Jurkat, Clone E6-1 (cell line): ENCODE data around the gene LIAS.
"Not testable (repeated sequence)": the region's sequence is repeated elsewhere in the genome, so short reads cannot be mapped to it uniquely, and the experiment has no call there.

Experiments used
- DNase-seq: peaks from one replicate; pipeline ENCODE4 v3.0.0-alpha.2; 2011; ENCODE audit warnings: low read depth, low spot score
- H3K4me3 ChIP-seq: 2 replicates; pipeline ENCODE4 v1.5.1; 2011; ENCODE audit warnings: mild to moderate bottlenecking, low read length, control low read depth, moderate library complexity

Gene LIAS

DNA sequence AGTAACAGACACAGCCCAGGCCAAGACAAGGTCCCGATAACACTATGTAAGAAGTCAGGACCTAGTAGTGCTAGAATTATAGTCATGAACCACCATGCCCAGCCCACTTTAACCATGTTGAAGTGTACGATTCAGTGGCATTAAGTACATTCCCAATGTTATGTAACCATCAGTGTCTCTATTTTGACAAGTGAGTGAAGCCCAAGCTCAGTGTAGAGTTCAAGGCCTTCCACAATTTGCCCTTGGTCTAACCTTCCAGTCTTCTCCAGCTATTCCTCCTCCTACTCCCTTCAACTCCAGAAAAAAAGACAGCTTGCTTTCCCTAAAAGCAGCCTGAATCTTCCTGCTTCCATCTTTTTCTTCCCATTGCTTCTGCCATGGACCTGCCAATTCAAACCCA lies 31.5 kb downstream of the LIAS start:
- DNase-seq: no peak
- H3K4me3 ChIP-seq: no peak overlapping the region

DNA sequence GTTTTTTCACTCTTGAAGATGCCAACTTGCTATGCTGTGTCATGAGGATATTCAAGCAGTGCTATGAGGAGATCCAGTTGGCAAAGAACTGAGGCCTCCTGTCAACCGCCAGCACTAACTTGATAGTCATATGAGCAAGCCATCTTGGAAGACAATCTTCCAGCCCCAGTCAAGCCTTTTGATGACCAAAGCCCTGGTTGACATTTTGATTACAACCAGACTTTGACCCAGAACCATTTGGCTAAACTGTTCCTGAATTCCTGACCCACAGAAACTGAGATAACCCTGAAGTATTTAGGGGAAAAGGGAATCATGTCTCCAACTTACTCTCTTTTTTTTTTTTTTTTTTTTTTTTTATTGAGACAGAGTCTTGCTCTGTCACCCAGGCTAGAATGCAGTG lies 35.5 kb downstream of the LIAS start:
- DNase-seq: no peak
- no peak overlapping the region for H3K4me3 ChIP-seq

DNA sequence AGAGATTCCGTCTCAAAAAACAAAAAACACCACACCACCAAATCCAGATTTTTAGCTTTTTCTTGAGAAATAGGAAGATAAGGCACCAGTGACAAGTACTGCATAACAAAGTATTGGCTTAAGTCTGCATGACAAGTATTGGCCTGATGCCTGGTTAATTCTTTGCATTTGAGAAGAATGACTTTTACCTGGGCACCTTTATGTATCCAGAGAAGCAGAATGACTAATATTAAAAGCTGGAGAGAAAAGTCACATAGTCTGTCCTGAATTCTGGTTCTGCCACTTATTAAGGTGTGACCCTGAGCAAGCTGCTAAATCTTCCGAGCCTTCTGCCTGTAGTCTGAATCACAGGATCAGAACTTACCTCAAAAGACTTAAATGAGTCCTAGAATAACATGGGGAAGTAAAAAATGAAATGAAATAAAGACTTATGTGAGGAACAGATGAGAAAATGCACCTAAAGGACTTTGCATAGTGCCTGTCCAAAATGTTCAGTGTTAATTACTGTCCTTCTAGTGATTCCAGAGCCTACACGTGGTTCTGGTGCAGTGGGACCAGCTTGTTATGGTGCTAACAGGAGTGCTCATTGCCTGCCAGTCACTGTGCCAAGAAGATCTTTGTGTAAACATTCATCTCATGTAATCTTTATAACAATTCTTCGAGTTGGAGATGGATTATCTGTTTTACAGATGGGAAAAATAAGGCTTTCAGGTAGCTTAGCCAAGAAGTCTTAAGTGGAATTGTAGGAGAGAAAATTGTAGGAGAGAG lies 36.8 kb downstream of the LIAS start:
- no peak for DNase-seq

DNA sequence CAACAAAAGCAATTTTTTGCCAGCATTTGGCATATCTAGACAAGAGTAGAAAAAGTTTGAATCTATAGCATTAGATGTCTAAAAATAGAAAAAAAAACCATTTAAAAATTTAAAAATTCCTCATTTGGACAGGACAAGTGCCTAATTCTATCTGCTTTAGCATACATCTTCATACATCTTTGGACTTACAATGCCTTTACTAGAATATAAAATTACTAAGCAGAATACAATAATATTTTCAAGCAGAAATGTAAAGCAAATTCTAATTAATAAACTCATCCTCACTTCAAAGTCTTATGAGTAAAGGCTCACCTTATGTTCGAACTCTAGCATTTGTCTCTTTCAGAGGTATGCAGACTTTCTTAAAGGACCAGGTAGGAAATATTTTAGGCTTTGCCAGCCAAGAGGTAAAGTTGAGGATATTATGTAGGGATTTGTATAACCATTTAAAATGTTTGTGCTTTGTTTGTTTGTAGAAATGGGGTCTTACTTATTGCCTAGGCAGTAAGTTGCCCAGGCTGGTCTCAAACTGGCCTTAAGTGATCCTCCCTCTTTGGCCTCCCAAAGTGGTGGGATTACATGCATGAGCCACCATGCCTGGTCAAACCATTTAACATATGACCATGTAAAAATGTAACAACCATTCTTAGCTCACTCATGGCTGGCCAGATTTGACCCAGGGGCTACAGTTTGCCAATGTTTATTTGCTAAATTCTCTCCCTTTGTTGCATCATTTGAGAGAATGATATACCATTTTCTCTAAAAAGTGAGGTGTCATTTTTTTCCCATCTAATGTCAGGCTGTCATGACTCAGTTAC lies 39.3 kb downstream of the LIAS start:
- no peak overlapping the region for H3K4me3 ChIP-seq
- DNase-seq: no peak

More for the DNA sequence above, 36.8 kb downstream of the LIAS start:
- H3K4me3 ChIP-seq: no peak overlapping the region

DNA sequence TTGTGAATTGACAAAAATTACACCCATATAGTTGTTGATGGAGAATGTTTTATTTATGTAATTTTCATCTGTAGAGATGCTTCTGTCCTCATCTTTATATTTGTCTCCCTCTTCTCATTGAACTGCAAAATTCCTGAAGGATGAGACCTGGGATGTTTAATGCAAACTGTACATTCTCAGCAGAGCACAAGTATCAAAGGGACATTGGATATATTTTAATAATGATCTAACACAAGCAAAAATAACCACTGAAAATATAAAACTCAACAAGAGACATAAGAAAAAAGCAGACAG lies 39.8 kb downstream of the LIAS start:
- no peak for DNase-seq
- H3K4me3 ChIP-seq: no peak overlapping the region

DNA sequence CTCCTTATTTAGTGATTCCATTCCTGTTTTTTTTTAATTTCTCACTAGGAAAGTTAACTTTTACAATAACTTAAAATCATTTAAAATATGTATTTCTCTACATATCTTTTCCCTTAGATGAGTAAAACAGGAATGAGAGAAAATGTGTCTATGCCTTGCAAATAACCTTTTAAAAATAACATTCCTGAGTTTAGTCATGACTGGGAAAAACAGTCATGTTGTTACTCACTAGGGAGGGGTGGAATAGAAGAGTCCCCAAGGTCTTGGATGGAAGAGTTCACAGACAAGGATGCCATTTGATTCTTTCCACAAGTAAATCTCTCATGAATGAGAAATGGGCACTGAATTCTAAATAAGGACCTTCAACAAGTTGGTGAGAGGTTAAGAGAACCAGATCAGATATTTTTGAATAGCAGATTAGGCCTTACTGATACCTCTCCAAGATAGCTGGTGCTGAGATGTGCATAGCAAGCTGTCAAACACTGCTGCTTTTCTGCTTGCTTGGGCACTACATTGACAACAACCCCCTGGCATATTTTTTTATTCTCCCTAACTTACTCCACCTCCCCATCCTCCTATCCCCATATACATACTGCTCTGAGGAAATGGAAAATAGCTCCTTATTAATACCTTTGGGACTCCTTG lies 43.3 kb downstream of the LIAS start:
- DNase-seq: no peak
- H3K4me3 ChIP-seq: no peak overlapping the region

DNA sequence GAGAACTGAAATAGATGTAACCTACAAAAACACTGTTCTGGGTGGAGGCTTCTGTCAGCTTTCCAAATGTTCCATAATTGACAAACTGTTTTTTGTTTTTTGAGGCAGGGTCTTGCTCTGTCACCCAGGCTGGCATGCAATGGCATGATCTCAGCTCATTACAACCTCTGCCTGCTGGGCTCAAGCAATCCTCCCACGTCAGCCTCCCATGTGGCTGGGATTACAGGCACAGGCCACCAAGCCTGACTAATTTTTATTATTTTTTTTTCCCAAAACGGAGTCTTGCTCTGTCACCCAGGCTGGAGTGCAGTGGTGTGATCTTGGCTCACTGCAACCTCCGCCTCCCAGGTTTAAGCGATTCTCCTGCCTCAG lies 43.8 kb downstream of the LIAS start:
- not testable (repeated sequence) for H3K4me3 ChIP-seq, DNase-seq

DNA sequence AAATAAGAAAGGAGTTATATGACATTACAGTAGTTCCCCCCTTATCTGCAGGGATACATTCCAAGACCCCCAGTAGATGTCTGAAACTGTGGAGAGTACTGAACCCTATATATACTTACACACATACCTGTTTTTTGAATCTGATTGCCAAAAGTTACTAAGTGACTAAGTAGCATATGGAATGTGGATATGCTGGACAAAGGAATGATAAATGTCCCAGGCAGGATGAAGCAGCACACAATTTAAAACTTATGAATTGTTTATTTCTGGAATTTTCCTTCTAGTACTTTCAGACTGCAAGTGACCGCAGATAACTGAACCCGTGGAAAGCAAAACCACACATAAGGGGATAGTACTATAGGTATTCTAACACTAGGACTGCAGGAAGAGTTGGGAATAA lies 45.7 kb downstream of the LIAS start:
- H3K4me3 ChIP-seq: no peak overlapping the region
- no peak for DNase-seq

DNA sequence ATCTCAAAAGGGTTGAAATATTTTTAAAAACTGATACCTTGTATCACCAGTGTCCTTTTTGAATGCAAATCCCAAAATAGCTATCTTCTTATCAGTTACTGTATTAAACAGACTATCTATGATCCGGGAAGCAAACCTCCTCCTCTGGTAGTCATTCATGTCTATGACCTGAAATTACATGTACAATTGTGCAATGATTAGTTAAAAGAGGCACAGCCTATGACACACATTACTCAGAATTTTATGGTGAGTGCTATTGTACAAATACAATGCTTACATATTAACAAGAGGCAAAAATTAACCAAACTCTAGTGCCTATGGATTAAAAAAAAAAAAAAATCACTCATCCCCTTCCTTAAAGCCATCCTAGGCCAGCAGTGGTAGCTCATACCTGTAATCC lies 46.7 kb downstream of the LIAS start:
- DNase-seq: no peak
- no peak overlapping the region for H3K4me3 ChIP-seq

DNA sequence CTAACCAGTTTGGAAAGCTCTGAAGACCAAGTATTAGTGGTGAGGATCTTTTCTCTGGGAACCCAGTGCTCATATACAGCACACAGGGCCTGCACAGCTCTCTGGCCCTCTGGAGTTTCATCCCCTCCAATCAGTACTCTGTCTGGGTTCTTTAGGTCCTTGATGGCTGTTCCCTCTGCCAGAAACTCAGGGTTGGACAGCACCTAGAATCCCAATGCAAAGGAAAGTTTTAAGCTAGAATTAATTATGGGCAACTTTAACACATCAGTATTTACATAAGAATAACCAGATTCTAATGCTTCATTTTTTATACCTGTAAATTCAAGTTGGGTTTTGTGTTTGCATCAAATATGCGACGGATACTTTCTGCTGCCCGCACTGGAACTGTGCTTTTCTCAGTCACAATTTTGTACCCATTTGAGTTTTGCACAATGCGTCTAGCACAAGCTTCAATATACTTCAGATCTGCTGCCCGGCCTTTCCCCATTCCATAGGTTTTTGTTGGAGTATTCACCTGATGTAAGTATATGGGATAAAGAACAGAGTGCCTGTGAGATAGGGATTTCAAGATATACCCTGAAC lies 51.6 kb downstream of the LIAS start:
- no peak overlapping the region for H3K4me3 ChIP-seq
- DNase-seq: no peak

DNA sequence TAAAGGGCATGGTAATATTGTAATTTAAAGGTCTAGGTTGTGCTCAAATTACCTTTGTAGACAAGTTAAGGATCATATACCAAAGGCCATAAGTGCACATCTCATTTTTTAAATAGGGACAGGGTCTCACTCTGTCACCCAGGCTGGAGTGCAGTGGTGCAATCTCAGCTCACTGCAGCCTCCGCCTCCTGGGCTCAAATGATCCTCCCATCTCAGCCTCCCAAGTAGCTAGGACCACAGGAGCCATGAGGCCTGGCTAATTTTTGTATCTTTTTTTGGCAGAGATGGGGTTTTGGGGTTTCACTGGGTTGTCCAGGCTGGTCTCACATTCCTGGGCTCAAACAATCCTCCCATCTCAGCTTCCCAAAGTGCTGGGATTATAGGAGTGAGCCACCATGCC lies 55.4 kb downstream of the LIAS start:
- DNase-seq, H3K4me3 ChIP-seq: not testable (repeated sequence)

DNA sequence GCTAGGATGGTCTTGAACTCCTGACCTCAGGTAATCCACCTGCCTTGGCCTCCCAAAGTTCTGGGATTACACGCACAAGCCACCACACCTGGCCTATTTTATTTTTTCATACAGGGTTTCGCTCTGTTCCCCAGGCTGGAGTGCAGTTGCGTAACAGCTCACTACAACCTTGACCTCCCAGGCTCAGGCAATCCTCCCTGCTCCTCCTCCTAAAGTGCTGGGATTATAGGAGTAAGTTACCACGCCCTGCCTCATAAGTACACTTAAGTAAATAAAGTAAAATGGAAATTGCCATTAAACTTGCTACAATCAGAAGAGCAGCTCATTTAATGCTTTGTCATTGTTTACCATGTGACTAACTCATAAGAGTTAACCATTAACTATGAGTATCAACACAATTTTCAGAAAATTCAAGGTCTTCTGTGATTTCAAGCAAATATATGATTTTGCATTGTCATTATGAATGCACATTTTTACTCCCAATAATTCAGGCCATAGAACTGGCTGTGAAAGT lies 56.1 kb downstream of the LIAS start:
- no peak overlapping the region for H3K4me3 ChIP-seq
- no peak for DNase-seq

DNA sequence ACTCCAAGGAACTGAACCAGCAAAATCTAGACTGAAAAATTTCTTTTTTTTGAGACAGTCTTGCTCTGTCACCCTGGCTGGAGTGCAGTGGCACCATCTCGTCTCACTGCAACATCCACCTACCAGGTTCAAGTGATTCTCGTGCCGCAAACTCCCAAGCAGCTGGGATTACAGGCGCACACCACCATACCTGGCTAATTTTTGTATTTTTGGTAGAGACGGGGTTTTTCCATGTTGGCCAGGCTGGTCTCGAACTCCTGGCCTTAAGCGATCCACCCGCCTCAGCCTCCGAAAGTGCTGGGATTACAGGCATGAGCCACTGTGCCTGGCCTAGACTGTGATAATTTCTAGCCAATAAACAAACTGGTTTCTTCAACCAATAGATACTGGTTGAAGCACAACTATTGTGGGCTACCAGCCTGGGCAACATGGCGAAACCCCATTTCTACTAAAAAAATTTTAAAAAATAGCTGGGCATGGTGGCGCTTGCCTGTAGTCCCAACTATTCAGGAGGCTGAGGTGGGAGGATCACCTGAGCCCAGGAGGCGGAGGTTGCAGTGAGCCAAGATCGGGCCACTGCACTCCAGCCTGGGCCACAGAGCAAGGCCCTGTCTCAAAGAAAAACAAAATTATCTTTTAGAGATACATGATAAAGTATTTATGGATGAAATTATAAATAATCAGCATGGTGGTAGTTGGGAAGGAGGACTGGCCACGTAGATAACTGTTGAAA lies 57.0 kb downstream of the LIAS start:
- not testable (repeated sequence) for H3K4me3 ChIP-seq, DNase-seq

DNA sequence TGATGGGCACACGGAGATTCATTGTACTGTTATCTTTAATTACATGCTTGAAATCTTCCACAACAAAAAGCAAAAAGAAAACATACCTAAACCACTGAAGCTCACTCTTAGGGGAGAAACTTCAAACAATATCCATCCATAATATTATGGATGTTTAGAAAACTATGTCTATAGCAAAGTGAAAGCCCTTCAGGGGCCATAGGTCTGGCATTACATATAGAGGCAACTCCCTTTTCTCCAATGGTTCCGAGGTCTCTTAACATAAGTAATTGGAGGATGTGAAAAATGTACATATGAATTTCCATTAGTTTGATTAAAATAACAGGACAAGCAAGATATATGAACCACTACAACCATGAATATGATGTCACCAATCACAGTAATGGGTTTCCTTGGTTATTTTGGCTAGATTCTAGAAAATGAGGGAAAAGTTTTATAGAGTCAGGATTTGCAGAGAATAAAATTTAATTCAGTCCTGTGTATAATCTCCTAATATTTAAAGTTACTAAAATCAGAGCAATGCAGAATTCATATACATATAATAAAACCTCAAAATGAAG lies 57.6 kb downstream of the LIAS start:
- DNase-seq: no peak

DNA sequence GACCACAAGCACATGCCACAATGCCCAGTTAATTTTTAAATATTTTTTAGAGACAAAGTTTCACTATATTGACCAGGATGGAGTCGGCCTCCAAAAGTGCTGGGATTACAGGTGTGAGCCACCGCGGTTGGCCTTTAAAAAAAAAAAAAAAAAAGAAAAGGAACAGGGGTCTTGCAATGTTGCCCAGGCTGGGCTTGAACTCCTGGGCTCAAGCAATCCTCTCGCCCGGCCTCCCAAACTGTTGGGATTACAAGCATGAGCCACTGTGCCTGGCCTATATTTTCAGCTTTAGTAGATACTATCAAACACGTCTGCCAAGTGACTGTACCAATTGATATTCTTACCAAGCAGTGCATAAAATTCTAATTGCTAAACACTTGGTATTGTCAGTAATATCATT lies 59.6 kb downstream of the LIAS start:
- DNase-seq: no peak
- H3K4me3 ChIP-seq: no peak overlapping the region

More for the DNA sequence above, 57.6 kb downstream of the LIAS start:
- no peak overlapping the region for H3K4me3 ChIP-seq

DNA sequence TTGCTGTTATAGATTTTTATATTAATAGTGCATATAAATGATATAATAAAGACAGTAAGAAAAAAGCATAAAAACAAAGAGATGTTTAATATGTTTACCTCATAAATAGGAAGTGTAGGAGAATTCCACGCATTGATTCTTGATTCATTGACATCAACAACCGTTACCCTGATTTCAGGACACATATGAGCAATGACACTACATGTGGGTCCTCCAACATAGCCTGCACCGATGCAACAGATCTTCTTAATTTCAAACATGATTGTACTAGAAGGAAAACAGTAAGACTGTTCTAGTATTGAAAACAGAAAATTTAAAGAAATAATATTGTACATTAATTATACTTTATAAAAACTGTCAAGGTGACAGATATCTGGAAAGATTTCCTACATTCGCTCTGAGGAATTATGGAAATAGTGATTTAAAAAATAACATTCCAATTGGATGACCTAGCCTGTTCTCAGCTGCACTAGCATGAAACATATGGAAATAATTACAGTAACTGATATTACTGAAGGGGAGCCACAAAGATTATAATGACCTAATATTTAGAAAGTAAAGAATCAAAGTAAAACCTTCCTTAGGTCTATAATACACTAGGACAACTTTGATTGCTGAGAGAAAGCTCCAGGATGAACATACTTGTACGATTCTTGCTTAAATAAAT lies 62.5 kb downstream of the LIAS start:
- no peak for DNase-seq
- no peak overlapping the region for H3K4me3 ChIP-seq

DNA sequence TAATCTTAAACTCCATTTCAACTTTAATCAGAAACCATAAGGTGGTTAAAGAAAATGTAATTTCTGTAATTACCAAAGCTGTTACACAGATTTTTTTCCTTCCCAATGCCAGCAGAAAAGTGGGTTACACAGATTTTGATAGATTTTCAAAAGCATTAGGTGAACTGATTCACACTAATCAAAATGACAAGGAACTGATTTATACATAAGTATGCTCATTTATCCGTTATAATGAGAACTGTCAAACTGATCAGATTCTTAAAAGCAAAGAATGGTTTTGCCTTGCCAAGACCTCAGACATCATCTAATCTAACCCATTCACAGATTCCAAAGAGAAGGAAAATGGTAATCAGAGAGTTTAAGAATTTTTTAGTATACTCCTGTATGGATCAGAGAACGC lies 63.2 kb downstream of the LIAS start:
- DNase-seq: no peak
- H3K4me3 ChIP-seq: no peak overlapping the region

DNA sequence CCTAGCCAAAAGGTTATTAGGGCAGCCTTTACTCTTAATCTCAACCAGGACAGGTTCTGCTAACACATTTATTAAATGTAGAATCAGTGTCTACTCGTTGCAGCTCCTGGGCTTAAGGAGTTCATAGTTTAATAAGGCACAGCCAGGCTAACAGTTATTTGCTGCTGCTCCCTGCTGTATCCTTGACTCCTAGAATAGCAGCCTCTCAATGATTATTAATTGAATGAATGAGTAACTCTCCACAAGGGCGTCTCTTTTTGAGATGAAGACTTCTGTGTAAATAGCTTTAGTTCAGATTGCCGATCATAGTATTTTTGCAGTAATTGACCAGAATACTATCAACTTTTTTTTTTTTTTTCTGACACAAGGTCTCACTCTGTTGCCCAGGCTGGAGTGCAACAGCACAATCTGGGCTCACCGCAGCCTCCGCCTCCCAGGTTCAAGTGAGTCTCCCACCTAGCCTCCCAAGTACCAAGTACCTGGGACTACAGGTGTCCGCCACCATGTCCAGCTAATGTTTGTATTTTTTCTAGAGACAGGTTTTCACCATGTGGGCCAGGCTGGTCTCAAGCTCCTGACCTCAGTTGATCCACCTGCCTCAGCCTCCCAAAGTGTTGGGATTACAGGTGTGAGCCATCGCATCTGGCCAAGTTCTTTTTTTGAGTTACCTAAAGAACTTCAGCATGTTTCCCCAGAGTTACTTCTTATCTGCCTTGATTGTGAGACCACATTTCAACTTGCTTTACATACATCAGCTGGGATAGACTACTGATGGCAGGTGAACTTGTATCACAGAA lies 65.5 kb downstream of the LIAS start:
- no peak for DNase-seq
- no peak overlapping the region for H3K4me3 ChIP-seq
